ENCODE results near the gene EIF4ENIF1.

EIF4ENIF1 gene

DNA sequence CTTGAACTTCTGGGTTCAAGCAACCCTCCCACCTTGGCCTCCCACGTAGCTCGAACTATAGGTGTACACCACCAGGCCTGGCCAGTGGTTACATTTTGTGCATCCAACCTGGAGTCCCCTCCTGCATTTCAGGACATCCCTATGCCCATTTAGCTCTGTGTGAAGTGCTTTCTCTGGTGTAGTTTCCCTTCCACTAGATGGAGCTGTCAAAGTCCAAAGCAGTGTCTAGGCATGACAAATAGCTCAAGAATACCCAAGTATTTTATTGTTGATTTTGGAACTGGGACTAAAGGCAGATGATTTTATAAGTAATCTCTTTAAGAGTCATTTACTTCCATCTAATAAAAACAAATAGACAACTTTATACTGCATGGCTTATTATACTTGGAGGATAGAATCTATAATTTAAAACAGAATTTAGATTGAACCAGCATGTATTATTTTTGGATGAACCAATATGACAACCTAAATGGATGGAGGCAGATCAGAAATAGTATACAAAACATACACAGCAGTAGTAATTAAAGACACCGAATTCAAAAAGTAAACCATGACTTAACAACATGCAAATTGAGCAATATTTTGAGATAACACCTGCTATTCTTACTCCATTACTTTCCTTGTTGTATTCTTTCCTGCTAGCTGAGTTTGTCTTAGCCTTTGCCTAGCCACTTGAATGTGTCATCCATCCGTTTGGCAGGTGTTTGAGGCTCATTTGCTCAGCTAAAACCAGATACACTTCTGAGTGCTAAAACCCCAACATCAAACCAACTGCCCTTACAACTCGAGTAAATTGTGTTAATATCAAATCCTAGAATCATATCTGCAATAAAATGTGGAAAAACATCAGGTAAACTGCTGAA is 37.7 kb downstream of the EIF4ENIF1 start:
- peak; percentile 43 for DNase-seq (ENCODE audit: low read depth, low spot score)
- in situ Hi-C loops (cut with HindIII; ENCODE audit: low sequenced_read_pairs), result no loop called here
- TF ChIP-seq, protein P1, sequence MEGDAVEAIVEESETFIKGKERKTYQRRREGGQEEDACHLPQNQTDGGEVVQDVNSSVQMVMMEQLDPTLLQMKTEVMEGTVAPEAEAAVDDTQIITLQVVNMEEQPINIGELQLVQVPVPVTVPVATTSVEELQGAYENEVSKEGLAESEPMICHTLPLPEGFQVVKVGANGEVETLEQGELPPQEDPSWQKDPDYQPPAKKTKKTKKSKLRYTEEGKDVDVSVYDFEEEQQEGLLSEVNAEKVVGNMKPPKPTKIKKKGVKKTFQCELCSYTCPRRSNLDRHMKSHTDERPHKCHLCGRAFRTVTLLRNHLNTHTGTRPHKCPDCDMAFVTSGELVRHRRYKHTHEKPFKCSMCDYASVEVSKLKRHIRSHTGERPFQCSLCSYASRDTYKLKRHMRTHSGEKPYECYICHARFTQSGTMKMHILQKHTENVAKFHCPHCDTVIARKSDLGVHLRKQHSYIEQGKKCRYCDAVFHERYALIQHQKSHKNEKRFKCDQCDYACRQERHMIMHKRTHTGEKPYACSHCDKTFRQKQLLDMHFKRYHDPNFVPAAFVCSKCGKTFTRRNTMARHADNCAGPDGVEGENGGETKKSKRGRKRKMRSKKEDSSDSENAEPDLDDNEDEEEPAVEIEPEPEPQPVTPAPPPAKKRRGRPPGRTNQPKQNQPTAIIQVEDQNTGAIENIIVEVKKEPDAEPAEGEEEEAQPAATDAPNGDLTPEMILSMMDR (IDR thresholded peaks at IDR 0.05; ENCODE audit: low read depth, low read length), result peak; percentile 70
- H3K4me3 ChIP-seq (ENCODE audit: low read depth, low read length), result no peak overlapping the region

- no peak overlapping the region for H3K4me3 ChIP-seq (ENCODE audit: low read depth, low read length)
- in situ Hi-C loops (cut with HindIII; ENCODE audit: low sequenced_read_pairs), result no loop called here
- TF ChIP-seq, protein P1 (IDR thresholded peaks at IDR 0.05; ENCODE audit: low read depth, low read length), result no peak
- DNase-seq (ENCODE audit: low read depth, low spot score), result no peak
These were observed 40.1 kb downstream of the EIF4ENIF1 start for GRCh38 chr22:31449506-31449905.

GRCh38 chr22:31448382-31448781 is 41.3 kb downstream of the EIF4ENIF1 start:
- no peak for DNase-seq (ENCODE audit: low read depth, low spot score)
- in situ Hi-C loops (cut with HindIII; ENCODE audit: low sequenced_read_pairs), result no loop called here
- H3K4me3 ChIP-seq (ENCODE audit: low read depth, low read length), result no peak overlapping the region
- TF ChIP-seq, protein P1 (IDR thresholded peaks at IDR 0.05; ENCODE audit: low read depth, low read length), result no peak

GRCh38 chr22:31447337-31447736 is 42.3 kb downstream of the EIF4ENIF1 start:
- no peak overlapping the region for H3K4me3 ChIP-seq (ENCODE audit: low read depth, low read length)
- no peak for DNase-seq (ENCODE audit: low read depth, low spot score)
- in situ Hi-C loops (cut with HindIII; ENCODE audit: low sequenced_read_pairs), result no loop called here
- TF ChIP-seq, protein P1 (IDR thresholded peaks at IDR 0.05; ENCODE audit: low read depth, low read length), result no peak

DNA sequence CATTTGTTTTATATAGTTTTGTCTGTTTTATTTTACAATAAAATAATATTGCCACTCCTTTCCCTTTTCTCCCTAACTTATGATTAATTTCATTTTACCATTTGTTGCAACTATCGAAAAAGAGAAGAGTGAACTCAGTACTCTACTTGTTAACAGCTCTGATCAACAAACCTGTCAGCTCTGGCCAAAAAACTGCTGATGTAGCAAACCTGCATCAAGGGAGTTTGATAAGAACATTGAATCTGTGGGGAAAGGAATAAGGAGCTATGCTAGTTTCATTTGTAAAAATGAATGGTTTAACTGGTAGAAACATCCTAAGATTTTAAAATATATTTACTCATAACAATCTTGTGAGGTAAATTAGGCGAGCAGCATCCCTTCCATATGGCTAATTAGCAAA is 42.9 kb downstream of the EIF4ENIF1 start:
- TF ChIP-seq, protein P1 (IDR thresholded peaks at IDR 0.05; ENCODE audit: low read depth, low read length), result no peak
- no peak for DNase-seq (ENCODE audit: low read depth, low spot score)
- in situ Hi-C loops (cut with HindIII; ENCODE audit: low sequenced_read_pairs), result no loop called here
- no peak overlapping the region for H3K4me3 ChIP-seq (ENCODE audit: low read depth, low read length)

DNA sequence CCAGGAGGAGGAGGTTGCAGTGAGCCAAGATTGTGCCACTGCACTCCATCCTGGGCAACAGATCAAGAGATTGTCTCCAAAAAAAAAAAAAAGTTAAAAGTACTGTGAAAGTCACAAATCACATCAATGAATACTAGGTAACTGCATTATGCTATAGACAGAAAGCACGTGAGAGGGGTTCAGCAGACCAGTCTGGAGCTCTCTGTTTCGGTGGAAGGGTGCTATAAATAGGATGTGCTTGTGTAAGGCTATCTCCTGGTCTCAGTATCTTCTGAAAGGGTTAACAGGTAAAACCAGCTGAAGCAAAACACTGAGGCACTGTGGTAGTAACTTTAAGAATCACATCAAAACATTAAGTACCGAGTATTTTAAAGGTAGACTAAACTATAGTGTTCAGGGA is 43.4 kb downstream of the EIF4ENIF1 start:
- no peak overlapping the region for H3K4me3 ChIP-seq (ENCODE audit: low read depth, low read length)
- DNase-seq (ENCODE audit: low read depth, low spot score), result no peak
- TF ChIP-seq, protein P1 (IDR thresholded peaks at IDR 0.05; ENCODE audit: low read depth, low read length), result no peak
- in situ Hi-C loops (cut with HindIII; ENCODE audit: low sequenced_read_pairs), result no loop called here
